ENCODE results near the gene AMH.

DNA sequence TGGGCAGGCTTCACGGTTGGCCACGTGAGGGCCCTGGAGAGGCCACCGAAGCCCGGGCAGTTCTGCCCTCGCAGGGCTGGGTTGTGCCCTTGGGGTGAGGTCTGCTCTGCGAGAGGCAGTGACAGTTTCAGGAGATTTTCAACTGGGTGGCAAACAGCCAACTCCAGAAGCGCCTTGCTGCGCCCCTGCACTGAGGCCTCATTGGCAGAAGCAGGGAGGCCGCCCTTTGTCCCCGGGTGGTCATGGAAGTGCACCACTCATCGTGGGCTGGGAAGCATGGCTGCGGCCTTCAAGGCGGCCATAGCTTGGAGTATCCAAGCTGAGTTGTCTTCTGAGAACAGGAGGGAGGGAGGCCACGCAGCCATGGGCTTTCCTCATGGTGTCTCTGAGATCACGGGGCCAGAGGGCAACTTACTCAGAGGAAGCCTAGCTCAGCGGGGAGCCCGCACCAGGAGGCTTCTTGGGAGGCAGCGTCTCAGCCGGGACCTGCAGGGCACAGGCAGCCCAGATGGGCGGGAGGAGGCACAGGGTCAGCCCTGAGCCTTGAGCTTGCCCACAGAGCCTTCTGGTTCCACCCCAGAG, 27.8 kb upstream of the AMH start:
- TF ChIP-seq, protein P1, sequence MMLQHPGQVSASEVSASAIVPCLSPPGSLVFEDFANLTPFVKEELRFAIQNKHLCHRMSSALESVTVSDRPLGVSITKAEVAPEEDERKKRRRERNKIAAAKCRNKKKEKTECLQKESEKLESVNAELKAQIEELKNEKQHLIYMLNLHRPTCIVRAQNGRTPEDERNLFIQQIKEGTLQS (IDR thresholded peaks at IDR 0.05): no peak
- TF ChIP-seq, protein P2, sequence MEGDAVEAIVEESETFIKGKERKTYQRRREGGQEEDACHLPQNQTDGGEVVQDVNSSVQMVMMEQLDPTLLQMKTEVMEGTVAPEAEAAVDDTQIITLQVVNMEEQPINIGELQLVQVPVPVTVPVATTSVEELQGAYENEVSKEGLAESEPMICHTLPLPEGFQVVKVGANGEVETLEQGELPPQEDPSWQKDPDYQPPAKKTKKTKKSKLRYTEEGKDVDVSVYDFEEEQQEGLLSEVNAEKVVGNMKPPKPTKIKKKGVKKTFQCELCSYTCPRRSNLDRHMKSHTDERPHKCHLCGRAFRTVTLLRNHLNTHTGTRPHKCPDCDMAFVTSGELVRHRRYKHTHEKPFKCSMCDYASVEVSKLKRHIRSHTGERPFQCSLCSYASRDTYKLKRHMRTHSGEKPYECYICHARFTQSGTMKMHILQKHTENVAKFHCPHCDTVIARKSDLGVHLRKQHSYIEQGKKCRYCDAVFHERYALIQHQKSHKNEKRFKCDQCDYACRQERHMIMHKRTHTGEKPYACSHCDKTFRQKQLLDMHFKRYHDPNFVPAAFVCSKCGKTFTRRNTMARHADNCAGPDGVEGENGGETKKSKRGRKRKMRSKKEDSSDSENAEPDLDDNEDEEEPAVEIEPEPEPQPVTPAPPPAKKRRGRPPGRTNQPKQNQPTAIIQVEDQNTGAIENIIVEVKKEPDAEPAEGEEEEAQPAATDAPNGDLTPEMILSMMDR (IDR thresholded peaks at IDR 0.05 in 2 of 3, conservative IDR thresholded peaks at IDR 0.05 in 1 of 3; ENCODE audit: borderline replicate concordance in 1 of 3, insufficient read depth in 1 of 3, low read depth in 2 of 3, low read length in 2 of 3): no peak
- TF ChIP-seq POLR2A (IDR thresholded peaks at IDR 0.05; ENCODE audit: borderline replicate concordance, extremely low read depth, insufficient read depth, insufficient read length): no peak
- TF ChIP-seq, protein P3, sequence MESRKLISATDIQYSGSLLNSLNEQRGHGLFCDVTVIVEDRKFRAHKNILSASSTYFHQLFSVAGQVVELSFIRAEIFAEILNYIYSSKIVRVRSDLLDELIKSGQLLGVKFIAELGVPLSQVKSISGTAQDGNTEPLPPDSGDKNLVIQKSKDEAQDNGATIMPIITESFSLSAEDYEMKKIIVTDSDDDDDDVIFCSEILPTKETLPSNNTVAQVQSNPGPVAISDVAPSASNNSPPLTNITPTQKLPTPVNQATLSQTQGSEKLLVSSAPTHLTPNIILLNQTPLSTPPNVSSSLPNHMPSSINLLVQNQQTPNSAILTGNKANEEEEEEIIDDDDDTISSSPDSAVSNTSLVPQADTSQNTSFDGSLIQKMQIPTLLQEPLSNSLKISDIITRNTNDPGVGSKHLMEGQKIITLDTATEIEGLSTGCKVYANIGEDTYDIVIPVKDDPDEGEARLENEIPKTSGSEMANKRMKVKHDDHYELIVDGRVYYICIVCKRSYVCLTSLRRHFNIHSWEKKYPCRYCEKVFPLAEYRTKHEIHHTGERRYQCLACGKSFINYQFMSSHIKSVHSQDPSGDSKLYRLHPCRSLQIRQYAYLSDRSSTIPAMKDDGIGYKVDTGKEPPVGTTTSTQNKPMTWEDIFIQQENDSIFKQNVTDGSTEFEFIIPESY (IDR thresholded peaks at IDR 0.05; ENCODE audit: extremely low read depth, insufficient replicate concordance, low read length): no peak
- no peak for TF ChIP-seq POLR2AphosphoS5 (IDR thresholded peaks at IDR 0.05; ENCODE audit: low read depth, low read length)
- TF ChIP-seq FOSL1 (IDR thresholded peaks at IDR 0.05; ENCODE audit: low read depth): no peak
- TF ChIP-seq EZH2phosphoT487 (IDR thresholded peaks at IDR 0.05; ENCODE audit: borderline replicate concordance): no peak

Measured in HCT116 (cell line).